Mononuclear cell (primary cell): ENCODE results near the gene UNCX. TPM values are rescaled to one million over a fixed set of nuclear protein-coding genes. Genes with fewer than 3 reads are reported as not detected.

Experiments used
- H3K27me3 ChIP-seq: 2 replicates; pipeline ENCODE4 v1.6.0; 2011; ENCODE audit warnings: low read length, control low read depth; ENCODE audit not compliant: insufficient read depth
- H3K4me1 ChIP-seq: 2 replicates; pipeline ENCODE4 v1.5.1; 2011; ENCODE audit warnings: mild to moderate bottlenecking, low read length, control low read depth; ENCODE audit not compliant: insufficient read depth
- H3K4me3 ChIP-seq: 2 replicates; pipeline ENCODE4 v1.5.1; 2011; ENCODE audit warnings: mild to moderate bottlenecking, low read length, moderate library complexity
- H3K9me3 ChIP-seq: 2 replicates; pipeline ENCODE4 v1.5.1; 2011; ENCODE audit warnings: low read depth, mild to moderate bottlenecking, control low read depth, low read length
- total RNA-seq: library from RNA; depleted of rRNA; stranded (reverse); fragments of >200 nt; gene quantifications from one replicate; pipeline ENCODE4 v1.2.3, GENCODE V29; 2012

UNCX gene
- total RNA-seq, 1 donor = not detected

DNA sequence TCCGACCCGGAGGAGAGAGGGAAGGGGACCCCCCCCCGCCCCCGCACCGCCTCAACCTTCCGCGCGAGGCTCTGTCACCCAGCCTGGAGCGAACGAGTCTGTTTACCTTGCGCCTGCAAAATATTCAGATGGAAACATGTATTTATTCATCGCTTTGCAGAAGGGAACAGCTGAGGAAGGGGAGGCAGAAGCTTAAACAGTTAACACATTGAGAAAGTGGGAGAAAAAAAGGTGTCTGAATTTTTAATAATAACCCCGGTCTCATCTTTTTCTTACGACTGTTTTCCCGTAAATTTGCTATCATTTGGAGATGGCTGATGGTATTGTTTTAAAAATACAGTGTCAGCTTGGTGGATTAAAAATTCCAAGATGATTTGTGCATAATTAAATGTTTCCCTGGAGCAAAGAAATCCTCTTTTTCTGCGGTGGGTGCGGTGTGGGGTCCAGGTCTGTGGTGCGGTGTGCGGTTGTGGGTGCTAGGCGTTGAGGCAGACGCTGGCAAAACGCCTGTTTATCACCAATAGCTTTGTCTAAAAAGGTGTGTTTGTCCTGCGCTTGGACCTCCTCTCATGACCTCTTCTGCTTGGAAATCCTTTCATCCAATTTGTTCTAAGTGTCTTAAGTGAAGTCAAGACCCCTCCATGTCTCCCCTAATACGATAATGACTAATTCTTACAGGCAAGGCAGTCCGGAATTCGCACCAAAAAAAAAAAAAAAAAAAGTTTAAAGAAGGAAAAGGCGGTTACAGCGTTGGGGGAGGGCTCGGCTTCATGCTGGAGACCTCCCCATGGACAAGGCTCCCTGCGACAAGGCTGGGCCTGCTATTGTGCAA, 1.6 kb downstream of the UNCX start:
- Histone ChIP-seq H3K9me3 (no peaks in the 10 kb centered on the region), H3K4me1 (peaks cover 9% of the 10 kb centered on the region), H3K4me3 (no peak overlapping the region), H3K27me3 (peaks cover 66% of the 10 kb centered on the region)

DNA sequence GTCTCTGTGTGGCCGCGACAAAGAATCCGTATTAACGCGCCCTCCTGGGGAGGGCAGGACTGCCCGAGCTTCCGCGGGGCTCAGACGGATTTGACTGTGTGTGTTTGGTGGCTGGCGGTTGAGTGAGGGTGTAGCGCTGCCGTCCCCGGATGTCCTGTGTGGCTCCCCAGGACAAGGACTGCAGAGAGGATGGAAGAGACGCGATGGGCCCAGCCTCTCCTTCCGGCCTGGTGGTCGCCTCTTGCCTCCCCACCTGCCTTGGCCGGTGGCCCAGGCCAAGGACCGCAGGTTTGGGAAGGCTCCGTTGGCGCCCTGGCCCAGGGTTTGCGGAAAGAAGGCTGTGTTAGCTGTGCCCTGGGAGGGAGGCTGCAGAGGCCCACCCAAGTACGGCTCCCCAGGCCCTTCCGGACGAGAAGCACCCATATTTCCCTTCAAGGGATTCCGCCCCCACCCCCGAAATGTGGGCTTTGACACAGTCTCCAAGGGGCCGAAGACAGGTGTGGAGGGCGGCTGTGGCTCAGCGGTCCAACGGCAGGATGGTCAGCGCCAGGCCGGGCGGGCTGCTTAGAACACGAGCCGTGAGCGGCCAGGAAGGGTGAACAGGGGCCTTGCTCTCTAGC, 2.3 kb downstream of the UNCX start:
- Histone ChIP-seq H3K4me3 (no peak overlapping the region), H3K4me1 (peaks cover 9% of the 10 kb centered on the region), H3K9me3 (no peaks in the 10 kb centered on the region), H3K27me3 (peaks cover 71% of the 10 kb centered on the region)

DNA sequence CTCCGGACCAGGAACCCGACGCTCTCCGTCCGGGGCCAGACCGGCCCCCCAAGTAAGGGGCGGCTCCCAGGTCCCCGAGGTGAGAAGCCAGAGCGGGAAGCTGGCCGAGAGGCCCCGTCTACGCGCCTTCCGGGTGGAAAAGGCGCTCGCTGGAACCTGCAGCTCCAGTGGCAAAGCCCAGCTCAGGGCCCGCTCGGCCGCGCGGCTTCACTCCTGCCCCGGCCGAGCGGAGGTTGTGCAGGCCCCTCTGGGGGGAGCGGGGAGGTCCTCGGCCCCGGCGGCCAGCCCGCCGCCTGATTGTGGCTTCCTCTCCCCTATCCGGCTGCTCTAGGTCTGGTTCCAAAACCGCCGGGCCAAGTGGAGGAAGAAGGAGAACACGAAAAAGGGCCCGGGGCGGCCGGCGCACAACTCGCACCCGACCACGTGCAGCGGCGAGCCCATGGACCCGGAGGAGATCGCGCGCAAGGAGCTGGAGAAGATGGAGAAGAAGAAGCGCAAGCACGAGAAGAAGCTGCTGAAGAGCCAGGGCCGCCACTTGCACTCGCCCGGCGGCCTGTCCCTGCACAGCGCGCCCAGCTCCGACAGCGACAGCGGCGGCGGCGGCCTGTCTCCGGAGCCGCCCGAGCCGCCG, 2.9 kb downstream of the UNCX start:
- H3K4me3 ChIP-seq = no peak overlapping the region
- H3K9me3 ChIP-seq = no peaks in the 10 kb centered on the region
- peaks cover 9% of the 10 kb centered on the region for H3K4me1 ChIP-seq
- H3K27me3 ChIP-seq = peaks cover 73% of the 10 kb centered on the region

DNA sequence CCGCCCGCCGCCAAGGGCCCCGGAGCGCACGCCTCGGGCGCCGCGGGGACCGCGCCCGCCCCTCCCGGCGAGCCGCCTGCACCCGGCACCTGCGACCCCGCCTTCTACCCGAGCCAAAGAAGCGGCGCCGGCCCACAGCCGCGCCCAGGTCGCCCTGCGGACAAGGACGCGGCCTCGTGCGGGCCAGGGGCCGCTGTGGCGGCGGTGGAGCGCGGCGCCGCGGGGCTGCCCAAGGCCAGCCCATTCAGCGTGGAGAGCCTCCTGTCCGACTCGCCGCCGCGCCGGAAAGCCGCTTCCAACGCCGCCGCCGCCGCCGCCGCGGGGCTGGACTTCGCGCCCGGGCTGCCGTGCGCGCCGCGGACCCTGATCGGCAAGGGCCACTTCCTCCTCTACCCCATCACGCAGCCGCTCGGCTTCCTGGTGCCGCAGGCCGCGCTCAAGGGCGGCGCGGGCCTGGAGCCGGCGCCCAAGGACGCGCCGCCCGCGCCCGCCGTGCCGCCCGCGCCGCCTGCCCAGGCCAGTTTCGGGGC, 3.5 kb downstream of the UNCX start:
- Histone ChIP-seq H3K9me3 (no peaks in the 10 kb centered on the region), H3K4me3 (no peak overlapping the region), H3K27me3 (peaks cover 71% of the 10 kb centered on the region), H3K4me1 (peaks cover 9% of the 10 kb centered on the region)

DNA sequence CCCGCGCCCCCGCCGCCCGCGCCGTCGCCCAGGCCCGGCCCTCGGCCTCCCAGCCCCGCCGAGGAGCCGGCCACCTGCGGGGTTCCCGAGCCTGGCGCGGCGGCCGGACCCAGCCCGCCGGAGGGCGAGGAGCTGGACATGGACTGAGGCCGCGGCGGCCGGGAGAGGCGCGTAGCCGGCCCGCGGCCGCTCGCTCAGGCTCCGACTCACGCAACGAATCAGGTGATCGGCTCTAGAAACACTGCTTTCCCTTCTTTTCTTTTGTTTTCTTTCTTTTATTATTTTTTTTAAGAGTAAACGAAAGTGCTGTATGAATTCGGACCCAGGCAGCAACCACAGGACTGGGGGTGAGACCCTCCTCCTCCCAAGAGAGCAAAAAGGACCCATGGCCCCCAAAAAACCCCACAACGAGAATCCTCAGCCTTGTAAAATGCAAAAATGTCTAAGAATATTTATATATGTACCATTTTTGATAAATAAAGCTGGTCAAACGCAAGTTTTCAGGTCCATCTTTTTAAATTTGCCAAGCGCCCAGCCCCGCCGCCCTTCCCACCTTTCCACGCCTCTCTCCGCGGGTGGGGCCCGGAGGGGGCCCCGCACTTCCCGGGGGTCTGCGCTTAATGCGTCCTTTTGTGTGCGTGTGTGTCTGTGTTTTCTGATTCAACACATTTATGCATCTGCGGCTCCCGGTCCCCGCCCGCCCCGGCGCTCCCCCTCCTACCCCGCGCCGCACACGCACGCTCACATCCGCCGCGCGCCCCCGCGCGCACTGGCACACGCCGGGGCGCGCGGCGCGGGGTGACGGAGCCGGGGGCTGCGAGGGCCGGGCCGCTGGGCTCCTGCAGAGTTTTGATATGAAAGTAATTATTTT, 4.4 kb downstream of the UNCX start:
- Histone ChIP-seq H3K4me3 (no peak overlapping the region), H3K9me3 (no peaks in the 10 kb centered on the region), H3K27me3 (peaks cover 68% of the 10 kb centered on the region), H3K4me1 (peaks cover 9% of the 10 kb centered on the region)

DNA sequence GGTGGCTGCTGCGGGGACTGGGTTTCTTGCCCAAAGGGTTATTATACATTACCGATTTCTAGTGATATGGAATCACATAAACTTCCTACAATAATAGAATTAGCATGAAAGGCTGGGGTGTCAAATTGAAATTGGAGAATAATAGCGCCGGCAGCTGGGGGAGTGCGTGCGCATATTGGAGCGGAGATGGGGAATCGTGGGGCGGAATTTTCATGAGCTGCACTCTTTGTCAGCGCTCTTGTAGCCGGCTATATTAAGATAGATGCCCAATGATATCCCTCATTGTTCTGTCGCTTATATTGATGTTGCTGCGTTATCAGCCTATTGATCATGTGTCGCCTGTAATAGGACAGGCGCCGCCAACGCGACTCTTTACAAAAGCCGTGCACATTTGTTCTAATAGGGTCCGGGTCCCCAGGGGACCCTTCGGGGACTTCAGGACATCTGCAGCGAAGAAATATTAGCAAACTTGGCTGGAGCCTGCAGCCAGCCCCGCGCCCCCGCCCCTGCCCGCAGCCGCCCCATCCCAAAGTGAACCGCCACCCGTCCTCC, 5.1 kb downstream of the UNCX start:
- no peaks in the 10 kb centered on the region for H3K9me3 ChIP-seq
- H3K4me1 ChIP-seq = peaks cover 9% of the 10 kb centered on the region
- peaks cover 72% of the 10 kb centered on the region for H3K27me3 ChIP-seq
- H3K4me3 ChIP-seq = no peak overlapping the region

DNA sequence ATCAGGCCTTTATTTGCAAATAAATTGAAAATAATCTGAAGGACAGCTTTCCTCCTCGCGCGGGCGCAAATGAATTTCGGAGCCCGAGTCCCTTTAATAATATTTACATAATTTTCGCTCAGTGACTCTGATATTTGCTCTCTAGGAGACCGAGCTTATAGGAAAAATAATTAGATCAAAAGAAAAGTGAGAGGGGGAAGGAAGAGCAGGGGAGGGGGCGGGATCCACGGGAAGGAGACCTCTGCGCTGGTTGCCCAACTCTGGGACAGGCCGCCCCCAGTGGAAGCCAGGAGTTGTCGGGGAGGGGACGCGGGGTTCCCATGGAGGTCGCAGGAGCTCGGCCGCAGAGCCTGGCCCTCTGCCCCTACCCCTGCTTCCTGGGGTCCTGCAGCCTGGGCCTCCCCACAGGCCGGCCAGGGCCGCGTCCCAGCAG, 5.8 kb downstream of the UNCX start:
- Histone ChIP-seq H3K9me3 (no peaks in the 10 kb centered on the region), H3K4me1 (peaks cover 9% of the 10 kb centered on the region), H3K4me3 (no peak overlapping the region), H3K27me3 (peaks cover 78% of the 10 kb centered on the region)

DNA sequence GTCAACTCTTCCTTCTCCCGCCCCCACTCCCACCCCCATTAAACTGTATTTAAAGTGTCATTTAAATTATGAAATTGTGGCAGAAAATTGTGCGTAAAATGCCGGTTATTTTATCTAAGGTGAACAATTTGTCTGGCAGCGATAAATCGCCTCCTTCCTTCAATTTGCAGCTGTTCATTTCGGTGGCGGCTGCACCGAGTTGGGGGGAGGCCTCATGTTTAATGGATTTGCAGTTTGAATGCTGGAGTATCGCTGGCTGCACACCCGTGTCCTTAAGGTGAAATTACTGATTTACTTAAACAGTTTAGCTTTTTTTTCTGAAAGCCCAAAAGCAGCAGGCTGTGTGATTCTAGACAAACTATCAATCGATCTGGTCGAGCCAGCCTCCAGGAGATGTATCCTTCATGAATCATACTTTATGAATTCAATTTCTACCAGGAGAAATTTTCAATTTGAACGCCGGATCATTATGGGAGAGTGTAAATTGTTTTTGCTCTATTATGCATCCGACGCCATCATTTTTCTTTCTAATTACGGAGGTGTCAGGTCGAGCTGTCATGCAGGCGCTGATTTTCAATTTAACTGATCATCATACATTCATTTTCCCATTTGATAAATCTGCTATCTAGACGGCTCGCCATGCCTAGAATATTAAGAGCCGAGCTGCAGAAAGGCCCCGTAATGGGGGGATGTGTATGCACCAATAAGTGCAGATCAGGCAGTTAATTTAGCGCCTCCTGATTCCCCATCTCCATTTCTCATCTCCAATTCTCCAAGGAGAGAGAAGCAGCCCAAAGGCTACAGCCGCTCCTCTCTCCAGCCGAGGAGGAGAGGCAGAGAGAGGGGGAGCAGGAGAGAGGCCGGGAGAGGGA, 6.5 kb downstream of the UNCX start:
- H3K4me3 ChIP-seq = no peak overlapping the region
- H3K9me3 ChIP-seq = no peaks in the 10 kb centered on the region
- H3K4me1 ChIP-seq = peaks cover 9% of the 10 kb centered on the region
- H3K27me3 ChIP-seq = peaks cover 78% of the 10 kb centered on the region

DNA sequence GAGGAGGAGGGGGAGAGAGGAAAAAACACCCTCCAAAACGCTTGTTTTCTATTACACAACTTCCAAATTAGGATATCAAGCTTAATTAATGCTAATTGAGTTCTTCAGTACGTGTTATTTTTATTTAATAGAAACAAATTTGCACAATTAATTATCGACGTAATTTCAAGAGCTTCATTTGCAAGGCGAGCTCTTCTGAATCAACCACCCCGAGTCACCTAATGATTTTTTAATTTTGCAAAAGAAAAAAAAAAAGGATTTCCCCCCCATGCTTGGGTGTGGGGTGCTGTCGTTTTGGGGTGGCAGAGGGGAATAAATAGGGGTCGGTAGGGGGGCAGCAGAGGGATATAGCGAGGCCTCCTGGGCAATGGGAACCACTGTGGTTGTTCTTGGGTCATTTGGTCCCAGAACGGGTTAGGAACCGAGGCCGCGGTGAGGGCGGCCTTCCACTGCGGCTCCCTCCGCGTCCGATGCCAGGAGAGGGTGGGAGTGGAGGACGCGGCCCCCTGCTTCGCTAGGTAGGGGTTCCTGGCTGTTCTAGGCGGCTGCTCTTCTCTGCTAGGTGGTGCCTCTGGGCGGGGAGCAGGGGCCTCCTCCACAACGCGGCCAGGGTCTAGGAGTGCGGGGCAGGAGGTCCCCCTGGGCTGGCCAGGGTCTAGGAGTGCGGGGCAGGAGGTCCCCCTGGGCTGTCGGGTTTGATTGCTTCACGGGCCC, 7.3 kb downstream of the UNCX start:
- peaks cover 8% of the 10 kb centered on the region for H3K4me1 ChIP-seq
- H3K4me3 ChIP-seq = no peak overlapping the region
- H3K27me3 ChIP-seq = peaks cover 78% of the 10 kb centered on the region
- H3K9me3 ChIP-seq = no peaks in the 10 kb centered on the region

DNA sequence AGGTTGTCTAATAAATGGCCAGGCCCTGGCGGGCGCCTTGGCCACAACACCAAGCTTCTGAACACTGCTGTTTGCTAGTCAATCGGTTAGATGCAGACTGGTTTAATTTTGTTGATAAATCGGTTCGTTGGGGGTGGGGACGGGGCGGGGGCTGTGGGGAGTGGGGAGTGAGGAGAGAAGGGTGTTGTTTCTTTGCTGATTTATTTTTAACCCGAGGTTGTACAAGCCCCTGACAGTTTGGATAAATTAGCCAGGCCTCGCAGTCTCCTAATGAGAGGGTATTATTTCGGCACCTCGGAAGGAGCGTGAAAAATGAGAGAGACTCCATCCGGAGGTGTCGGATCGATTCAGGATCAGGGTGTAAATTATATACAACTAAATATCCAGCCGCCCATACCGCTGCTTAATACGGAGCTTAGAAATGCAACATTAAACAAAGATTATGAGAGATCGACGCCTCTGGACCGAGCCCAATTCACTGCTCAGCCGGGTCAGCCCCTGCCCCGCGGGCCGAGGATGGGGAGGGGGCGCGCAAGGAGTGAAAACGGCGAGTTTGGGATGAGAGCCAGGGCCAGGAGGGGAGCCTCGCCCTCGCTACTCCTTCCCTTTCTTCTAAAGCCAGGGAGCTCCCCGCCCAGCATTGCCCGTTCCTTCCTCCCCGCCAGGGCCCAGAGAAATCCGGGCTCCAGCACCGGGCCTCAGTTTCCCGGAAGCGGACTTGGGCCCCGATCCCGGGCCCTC, 8.0 kb downstream of the UNCX start:
- Histone ChIP-seq H3K9me3 (no peaks in the 10 kb centered on the region), H3K27me3 (peaks cover 78% of the 10 kb centered on the region)

DNA sequence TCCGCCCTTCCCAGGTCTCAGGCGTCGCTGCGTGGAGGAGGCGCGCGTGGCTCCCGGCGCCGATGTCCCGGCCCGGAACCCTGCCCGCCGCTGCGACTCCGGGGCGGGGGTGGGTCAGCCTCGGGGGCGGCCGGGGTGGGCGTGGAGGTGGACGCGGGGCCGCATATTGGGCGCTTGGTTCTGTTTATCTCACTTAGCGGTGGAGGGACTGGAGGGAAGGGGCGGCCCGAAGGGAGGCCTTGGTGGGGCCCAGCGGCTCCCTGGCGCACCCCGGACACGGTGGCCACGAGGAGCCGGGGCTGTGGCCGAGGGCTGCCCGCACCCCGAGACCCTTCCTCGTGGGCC, 8.6 kb downstream of the UNCX start:
- peaks cover 82% of the 10 kb centered on the region for H3K27me3 ChIP-seq
- H3K4me1 ChIP-seq = peaks cover 5% of the 10 kb centered on the region
- H3K9me3 ChIP-seq = no peaks in the 10 kb centered on the region
- no peak overlapping the region for H3K4me3 ChIP-seq

More for the DNA sequence above, 8.0 kb downstream of the UNCX start:
- Histone ChIP-seq H3K4me3 (no peak overlapping the region), H3K4me1 (peaks cover 5% of the 10 kb centered on the region)

DNA sequence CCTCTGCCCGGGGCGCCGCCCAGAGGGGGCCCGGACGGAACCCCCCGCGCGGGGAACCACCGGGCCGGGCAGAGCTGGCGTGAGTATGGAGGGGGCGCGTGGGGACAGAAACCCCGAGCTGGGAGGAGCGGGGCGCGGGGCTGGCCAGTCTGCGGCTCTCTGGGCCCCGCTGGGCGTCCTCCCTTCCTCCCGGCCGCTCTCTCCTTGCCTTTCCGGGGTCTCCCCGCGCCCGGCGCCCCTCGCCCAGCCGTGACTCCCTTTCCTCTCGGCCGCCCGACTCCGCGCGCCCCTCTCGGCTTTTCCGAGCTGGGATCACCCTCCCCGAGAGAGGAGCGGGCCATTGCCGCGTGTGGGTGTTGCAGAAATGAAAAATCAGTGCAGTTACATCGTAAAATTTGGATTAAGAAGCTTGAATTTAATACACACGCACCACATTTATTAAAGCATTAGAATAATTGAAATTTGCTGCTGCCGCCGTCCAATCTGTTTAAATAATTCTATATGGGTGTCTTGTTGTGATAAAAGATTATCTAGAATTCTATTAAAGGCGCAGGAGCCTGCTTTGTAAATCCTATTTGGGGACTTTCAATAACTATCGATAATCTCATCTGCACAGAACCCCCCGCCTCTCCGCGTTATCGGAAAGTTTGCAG, 9.1 kb downstream of the UNCX start:
- Histone ChIP-seq H3K27me3 (peaks cover 87% of the 10 kb centered on the region), H3K4me1 (peaks cover 5% of the 10 kb centered on the region), H3K4me3 (no peak overlapping the region), H3K9me3 (no peaks in the 10 kb centered on the region)
